BJ (cell line): ENCODE results near the gene PCCB. TPM values are rescaled to one million over a fixed set of nuclear protein-coding genes. Genes with fewer than 3 reads are reported as not detected.

Source experiments
- CTCF ChIA-PET: fragments of 350-600 bp; formaldehyde crosslinking; extraction: SDS; loops from one replicate; lab custom pipeline; 2021; ENCODE audit warnings: antibody characterized with exemption, inconsistent platforms; lab: Yijun Ruan, JAX
- POLR2A ChIA-PET: fragments of 300-600 bp; sonication (Branson Sonifier 250); formaldehyde crosslinking; extraction: SDS; loops from one replicate; lab custom pipeline; 2021; ENCODE audit warnings: antibody characterized with exemption; lab: Charles Lee
- DNase-seq: peaks from one replicate; pipeline ENCODE4 v3.0.0-alpha.2; 2011; ENCODE audit warnings: low read depth
- H3K27me3 ChIP-seq: 2 replicates; pipeline ENCODE4 v1.6.0; 2011; ENCODE audit warnings: low read length; ENCODE audit not compliant: control insufficient read depth, insufficient read depth
- H3K36me3 ChIP-seq: 2 replicates; pipeline ENCODE4 v1.5.1; 2011; ENCODE audit warnings: low read length; ENCODE audit not compliant: control insufficient read depth, insufficient read depth
- H3K4me3 ChIP-seq: 2 replicates; pipeline ENCODE4 v1.5.1; 2011; ENCODE audit warnings: low read depth, mild to moderate bottlenecking, control low read depth, low read length
- polyA plus RNA-seq: library from polyadenylated mRNA; depleted of rRNA; stranded (reverse); fragments of >200 nt; gene quantifications from 2 replicates; pipeline ENCODE4 v1.2.3, GENCODE V29; 2011
- TF ChIP-seq, protein P1 (sequence below): IDR thresholded peaks from 2 replicates; pipeline ENCODE4 v1.5.1; 2011; ENCODE audit warnings: low read depth, mild to moderate bottlenecking, control low read depth, inconsistent platforms, low read length, moderate library complexity; ENCODE audit not compliant: insufficient read depth

The PCCB gene
- polyA plus RNA-seq, 1 experiment, result 65.0 TPM

DNA sequence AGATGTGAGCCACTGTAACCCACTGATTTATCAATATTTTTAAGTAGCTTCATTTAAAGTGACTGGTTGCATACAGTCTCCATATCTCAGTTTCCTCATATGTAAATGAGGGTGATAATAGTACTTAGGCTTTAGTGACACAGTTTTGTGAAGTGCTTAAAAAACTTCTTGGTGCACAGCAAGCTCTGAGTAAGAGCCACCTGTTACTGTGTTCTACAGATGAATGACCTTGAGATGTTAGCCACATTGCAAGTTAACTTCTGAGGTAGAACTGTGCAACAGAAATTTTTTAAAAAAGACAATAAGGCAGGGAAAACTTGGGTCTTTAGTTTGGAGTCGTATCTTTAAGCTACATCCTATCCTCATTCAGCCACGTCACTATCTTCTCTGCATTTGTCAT, 43.1 kb downstream of the PCCB start:
- POLR2A ChIA-PET, result no interaction called here
- H3K36me3 ChIP-seq, result no peaks in the 10 kb centered on the region; the same call in 1 of the 2 replicates
- no peak for DNase-seq
- no peak overlapping the region for H3K4me3 ChIP-seq
- no peaks in the 10 kb centered on the region for H3K27me3 ChIP-seq
- TF ChIP-seq, protein P1, sequence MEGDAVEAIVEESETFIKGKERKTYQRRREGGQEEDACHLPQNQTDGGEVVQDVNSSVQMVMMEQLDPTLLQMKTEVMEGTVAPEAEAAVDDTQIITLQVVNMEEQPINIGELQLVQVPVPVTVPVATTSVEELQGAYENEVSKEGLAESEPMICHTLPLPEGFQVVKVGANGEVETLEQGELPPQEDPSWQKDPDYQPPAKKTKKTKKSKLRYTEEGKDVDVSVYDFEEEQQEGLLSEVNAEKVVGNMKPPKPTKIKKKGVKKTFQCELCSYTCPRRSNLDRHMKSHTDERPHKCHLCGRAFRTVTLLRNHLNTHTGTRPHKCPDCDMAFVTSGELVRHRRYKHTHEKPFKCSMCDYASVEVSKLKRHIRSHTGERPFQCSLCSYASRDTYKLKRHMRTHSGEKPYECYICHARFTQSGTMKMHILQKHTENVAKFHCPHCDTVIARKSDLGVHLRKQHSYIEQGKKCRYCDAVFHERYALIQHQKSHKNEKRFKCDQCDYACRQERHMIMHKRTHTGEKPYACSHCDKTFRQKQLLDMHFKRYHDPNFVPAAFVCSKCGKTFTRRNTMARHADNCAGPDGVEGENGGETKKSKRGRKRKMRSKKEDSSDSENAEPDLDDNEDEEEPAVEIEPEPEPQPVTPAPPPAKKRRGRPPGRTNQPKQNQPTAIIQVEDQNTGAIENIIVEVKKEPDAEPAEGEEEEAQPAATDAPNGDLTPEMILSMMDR, result no peak
- CTCF ChIA-PET, result interaction anchor here (0.7 kb wide), 1 partner anchor 39 kb away, joined by 3 read pairs; no protein-coding TSS in a partner anchor

DNA sequence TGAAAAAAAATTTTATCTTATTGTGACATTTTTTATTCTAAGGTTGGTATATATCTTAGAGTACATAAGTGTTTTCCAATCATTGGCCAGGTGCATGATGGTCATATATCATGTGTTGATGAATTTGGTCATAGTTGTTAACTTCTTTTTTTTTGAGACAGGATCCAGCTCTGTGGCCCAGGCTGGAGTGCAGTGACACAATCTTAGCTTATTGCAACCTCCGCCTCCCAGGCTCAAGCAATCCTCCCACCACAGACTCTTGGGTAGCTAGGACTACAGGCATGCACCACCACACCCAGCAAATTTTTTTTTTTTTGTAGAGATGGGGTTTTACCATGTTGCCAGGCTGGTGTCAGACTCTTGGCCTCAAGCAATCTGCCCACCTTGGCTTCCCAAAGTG, 44.0 kb downstream of the PCCB start:
- no peaks in the 10 kb centered on the region for H3K27me3 ChIP-seq
- no peak for DNase-seq
- CTCF ChIA-PET, result no interaction called here
- H3K4me3 ChIP-seq, result no peak overlapping the region
- POLR2A ChIA-PET, result no interaction called here
- TF ChIP-seq, protein P1, result no peak
- H3K36me3 ChIP-seq, result no peaks in the 10 kb centered on the region; the same call in 1 of the 2 replicates

DNA sequence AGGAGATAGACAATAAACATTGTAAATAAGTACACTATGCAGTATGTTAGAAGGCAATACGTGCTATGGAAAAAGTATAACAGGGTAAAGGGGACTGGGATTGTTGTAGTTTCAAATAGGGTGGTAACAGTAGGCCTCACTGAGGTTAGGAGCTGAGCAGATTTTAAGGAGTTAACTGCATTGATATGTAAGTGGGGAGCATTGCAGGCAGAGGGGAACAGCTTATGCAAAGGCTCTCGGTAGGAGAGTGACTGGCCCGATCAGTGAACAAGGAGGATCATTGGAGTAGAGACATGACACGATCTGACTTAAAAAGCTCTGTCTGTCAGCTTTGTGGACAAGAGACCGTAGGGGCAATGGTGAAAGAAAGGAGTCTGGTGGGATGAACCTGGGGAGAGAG, 46.8 kb downstream of the PCCB start:
- H3K27me3 ChIP-seq, result no peaks in the 10 kb centered on the region
- ChIA-PET CTCF (no interaction called here), POLR2A (no interaction called here)
- H3K36me3 ChIP-seq, result peaks cover 8% of the 10 kb centered on the region
- DNase-seq, result no peak
- no peak overlapping the region for H3K4me3 ChIP-seq
- TF ChIP-seq, protein P1, result no peak

DNA sequence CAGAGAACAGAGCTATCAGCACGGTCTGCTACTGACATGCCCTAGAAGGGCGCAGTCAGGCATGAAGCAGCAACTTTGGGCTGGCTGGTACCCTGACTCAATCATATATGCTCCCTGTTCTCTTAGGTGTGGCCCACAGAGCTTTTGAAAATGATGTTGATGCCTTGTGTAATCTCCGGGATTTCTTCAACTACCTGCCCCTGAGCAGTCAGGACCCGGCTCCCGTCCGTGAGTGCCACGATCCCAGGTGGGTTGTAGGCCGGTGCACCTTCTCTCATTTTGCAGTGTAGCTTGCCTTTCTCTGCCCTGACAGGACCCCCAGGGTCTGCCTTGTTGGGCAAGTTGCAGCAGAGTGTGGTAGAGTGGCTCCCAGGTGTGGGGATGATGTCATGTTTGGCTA, 47.7 kb downstream of the PCCB start:
- DNase-seq, result no peak
- CTCF ChIA-PET, result no interaction called here
- TF ChIP-seq, protein P1, result no peak
- Histone ChIP-seq H3K36me3 (peaks cover 8% of the 10 kb centered on the region), H3K4me3 (no peak overlapping the region), H3K27me3 (no peaks in the 10 kb centered on the region)
- POLR2A ChIA-PET, result no interaction called here

DNA sequence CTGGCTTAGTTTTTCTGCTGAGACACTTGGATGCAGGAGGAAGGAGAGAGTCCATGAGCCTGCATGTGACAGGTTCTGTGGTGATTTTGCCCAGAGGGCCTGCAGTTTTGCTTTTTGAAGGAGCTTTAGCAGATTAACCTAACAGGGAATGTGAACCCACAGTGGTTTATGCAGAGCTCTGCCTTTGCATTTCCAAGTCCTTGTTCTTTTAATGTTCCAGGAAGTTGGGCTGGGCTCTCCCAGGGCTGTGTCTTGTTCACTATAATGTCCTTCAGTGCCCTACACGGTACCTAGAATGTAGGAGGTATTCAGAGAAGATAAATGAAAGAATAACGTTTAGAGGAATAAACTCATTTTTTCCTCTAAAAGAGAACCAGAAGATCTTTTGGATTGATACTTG, 50.3 kb downstream of the PCCB start:
- TF ChIP-seq, protein P1, result no peak
- Histone ChIP-seq H3K36me3 (peaks cover 8% of the 10 kb centered on the region), H3K27me3 (no peaks in the 10 kb centered on the region), H3K4me3 (no peak overlapping the region)
- CTCF ChIA-PET, result interaction anchor here (1.0 kb wide), 1 partner anchor 14 kb away, joined by 4 read pairs; no protein-coding TSS in a partner anchor
- no peak for DNase-seq
- POLR2A ChIA-PET, result no interaction called here
